ENCODE data around the gene HOXB2. TPM values are rescaled to one million over a fixed set of nuclear protein-coding genes. Genes with fewer than 3 reads are reported as not detected.
A peak's percentile ranks its signal among the peaks of the same experiment; 100 is the strongest.

The HOXB2 gene
- total and polyA plus RNA-seq, 9 of the 15 experiments (the other 6 are each of a cell fraction or from before 2014, with no cell fraction given): 2.1 to 97.7 (median 21.2) TPM

DNA sequence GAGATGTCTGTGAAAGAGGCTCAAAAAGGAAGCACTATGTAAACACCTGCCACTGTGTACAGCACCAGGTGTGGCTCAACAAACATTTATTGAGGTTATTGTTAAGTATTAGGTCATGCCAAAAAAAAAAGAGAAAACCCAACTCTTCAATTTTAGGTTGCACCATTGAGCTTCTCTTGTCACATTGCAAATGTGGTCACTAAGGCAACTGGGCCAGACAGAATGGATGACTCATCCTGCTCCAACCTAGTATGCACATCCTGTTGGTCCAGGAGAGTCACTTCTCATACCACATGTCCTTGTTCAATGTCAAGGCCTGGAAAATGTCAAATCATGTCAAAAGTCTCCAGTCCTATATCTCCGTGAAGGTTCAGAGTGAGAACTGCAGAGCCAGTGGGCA is 39.1 kb downstream of the HOXB2 start (continued):
- TF ChIP-seq, protein P1, sequence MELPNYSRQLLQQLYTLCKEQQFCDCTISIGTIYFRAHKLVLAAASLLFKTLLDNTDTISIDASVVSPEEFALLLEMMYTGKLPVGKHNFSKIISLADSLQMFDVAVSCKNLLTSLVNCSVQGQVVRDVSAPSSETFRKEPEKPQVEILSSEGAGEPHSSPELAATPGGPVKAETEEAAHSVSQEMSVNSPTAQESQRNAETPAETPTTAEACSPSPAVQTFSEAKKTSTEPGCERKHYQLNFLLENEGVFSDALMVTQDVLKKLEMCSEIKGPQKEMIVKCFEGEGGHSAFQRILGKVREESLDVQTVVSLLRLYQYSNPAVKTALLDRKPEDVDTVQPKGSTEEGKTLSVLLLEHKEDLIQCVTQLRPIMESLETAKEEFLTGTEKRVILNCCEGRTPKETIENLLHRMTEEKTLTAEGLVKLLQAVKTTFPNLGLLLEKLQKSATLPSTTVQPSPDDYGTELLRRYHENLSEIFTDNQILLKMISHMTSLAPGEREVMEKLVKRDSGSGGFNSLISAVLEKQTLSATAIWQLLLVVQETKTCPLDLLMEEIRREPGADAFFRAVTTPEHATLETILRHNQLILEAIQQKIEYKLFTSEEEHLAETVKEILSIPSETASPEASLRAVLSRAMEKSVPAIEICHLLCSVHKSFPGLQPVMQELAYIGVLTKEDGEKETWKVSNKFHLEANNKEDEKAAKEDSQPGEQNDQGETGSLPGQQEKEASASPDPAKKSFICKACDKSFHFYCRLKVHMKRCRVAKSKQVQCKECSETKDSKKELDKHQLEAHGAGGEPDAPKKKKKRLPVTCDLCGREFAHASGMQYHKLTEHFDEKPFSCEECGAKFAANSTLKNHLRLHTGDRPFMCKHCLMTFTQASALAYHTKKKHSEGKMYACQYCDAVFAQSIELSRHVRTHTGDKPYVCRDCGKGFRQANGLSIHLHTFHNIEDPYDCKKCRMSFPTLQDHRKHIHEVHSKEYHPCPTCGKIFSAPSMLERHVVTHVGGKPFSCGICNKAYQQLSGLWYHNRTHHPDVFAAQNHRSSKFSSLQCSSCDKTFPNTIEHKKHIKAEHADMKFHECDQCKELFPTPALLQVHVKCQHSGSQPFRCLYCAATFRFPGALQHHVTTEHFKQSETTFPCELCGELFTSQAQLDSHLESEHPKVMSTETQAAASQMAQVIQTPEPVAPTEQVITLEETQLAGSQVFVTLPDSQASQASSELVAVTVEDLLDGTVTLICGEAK (IDR thresholded peaks at IDR 0.05): no peak
- TF ChIP-seq, protein P1 (CRISPR knock-in tag; IDR thresholded peaks at IDR 0.05): no peak
- TF ChIP-seq HNRNPUL1 (IDR thresholded peaks at IDR 0.05; ENCODE audit: low read length) (no peak), KDM1A (IDR thresholded peaks at IDR 0.05) (peak in 1 of 2 experiments; percentile 49; a peak in 1 of 4 replicates), ZNF134 (CRISPR knock-in tag; conservative IDR thresholded peaks at IDR 0.05) (no peak), ZNF695 (CRISPR knock-in tag; IDR thresholded peaks at IDR 0.05) (no peak), FOXA1 (IDR thresholded peaks at IDR 0.05; ENCODE audit: borderline replicate concordance) (no peak), ILK (tag; IDR thresholded peaks at IDR 0.05; ENCODE audit: borderline replicate concordance, low read depth) (no peak), ETV6 (IDR thresholded peaks at IDR 0.05; ENCODE audit: borderline replicate concordance in 1 of 2, low read depth in 2 of 2, low read length in 1 of 2) (no peak), ETV6 (CRISPR knock-in tag; IDR thresholded peaks at IDR 0.05; ENCODE audit: borderline replicate concordance) (no peak), TEAD1 (CRISPR knock-in tag; IDR thresholded peaks at IDR 0.05) (0 out of 4 replicates have a peak, but pooled peaks of 1 of the 2 experiments have one; percentile 43), COPS2 (conservative IDR thresholded peaks at IDR 0.05) (no peak), ZKSCAN1 (IDR thresholded peaks at IDR 0.05; ENCODE audit: low read depth, low read length) (no peak)
- TF ChIP-seq, protein P2, sequence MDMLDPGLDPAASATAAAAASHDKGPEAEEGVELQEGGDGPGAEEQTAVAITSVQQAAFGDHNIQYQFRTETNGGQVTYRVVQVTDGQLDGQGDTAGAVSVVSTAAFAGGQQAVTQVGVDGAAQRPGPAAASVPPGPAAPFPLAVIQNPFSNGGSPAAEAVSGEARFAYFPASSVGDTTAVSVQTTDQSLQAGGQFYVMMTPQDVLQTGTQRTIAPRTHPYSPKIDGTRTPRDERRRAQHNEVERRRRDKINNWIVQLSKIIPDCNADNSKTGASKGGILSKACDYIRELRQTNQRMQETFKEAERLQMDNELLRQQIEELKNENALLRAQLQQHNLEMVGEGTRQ (CRISPR knock-in tag; IDR thresholded peaks at IDR 0.05): no peak
- TF ChIP-seq, protein P3, sequence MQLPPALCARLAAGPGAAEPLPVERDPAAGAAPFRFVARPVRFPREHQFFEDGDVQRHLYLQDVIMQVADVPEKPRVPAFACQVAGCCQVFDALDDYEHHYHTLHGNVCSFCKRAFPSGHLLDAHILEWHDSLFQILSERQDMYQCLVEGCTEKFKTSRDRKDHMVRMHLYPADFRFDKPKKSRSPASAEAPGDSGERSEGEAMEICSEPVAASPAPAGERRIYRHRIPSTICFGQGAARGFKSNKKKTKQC (CRISPR knock-in tag; IDR thresholded peaks at IDR 0.05): no peak
- TF ChIP-seq, protein P4, sequence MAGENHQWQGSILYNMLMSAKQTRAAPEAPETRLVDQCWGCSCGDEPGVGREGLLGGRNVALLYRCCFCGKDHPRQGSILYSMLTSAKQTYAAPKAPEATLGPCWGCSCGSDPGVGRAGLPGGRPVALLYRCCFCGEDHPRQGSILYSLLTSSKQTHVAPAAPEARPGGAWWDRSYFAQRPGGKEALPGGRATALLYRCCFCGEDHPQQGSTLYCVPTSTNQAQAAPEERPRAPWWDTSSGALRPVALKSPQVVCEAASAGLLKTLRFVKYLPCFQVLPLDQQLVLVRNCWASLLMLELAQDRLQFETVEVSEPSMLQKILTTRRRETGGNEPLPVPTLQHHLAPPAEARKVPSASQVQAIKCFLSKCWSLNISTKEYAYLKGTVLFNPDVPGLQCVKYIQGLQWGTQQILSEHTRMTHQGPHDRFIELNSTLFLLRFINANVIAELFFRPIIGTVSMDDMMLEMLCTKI (IDR thresholded peaks at IDR 0.05; ENCODE audit: partially characterized antibody): no peak
